ENCODE data around the gene ATG7.

The ATG7 gene

GRCh38 chr3:11588338-11588737 lies 316.1 kb downstream of the ATG7 start:
- no peak for TF ChIP-seq CTCF (IDR thresholded peaks at IDR 0.05)
- Histone ChIP-seq H3K4me3 (ENCODE audit: low read depth, low read length) (no peak overlapping the region), H3K4me1 (peaks cover 25% of the 10 kb centered on the region), H3K4me2 (ENCODE audit: low read length) (no peak overlapping the region), H3K9me3 (ENCODE audit: control insufficient read depth, low read length) (no peaks in the 10 kb centered on the region), H3K27me3 (ENCODE audit: control insufficient read depth, insufficient read depth, low read length) (no peaks in the 10 kb centered on the region), H3K79me2 (peaks cover 62% of the 10 kb centered on the region), H3K9ac (no peak overlapping the region), H2AFZ (no peak overlapping the region), H3K36me3 (ENCODE audit: control insufficient read depth, insufficient read depth, low read length) (no peaks in the 10 kb centered on the region), H3K27ac (no peak overlapping the region)

- no peaks in the 10 kb centered on the region for H3K27me3 ChIP-seq (ENCODE audit: control insufficient read depth, insufficient read depth, low read length)
- H3K9me3 ChIP-seq (ENCODE audit: control insufficient read depth, low read length): no peaks in the 10 kb centered on the region
- H3K27ac ChIP-seq: no peak overlapping the region
- peaks cover 60% of the 10 kb centered on the region for H3K79me2 ChIP-seq
- TF ChIP-seq CTCF (IDR thresholded peaks at IDR 0.05): no peak
- no peaks in the 10 kb centered on the region for H3K36me3 ChIP-seq (ENCODE audit: control insufficient read depth, insufficient read depth, low read length)
- no peak overlapping the region for H3K9ac ChIP-seq
- no peak overlapping the region for H3K4me2 ChIP-seq (ENCODE audit: low read length)
- no peak overlapping the region for H2AFZ ChIP-seq
- peaks cover 29% of the 10 kb centered on the region for H3K4me1 ChIP-seq
- H3K4me3 ChIP-seq (ENCODE audit: low read depth, low read length): no peak overlapping the region
Observed at GRCh38 chr3:11588755-11589154, 316.6 kb downstream of the ATG7 start.

- no peak overlapping the region for H3K27ac ChIP-seq
- TF ChIP-seq CTCF (IDR thresholded peaks at IDR 0.05): no peak
- no peak overlapping the region for H3K9ac ChIP-seq
- H3K4me3 ChIP-seq (ENCODE audit: low read depth, low read length): no peak overlapping the region
- no peaks in the 10 kb centered on the region for H3K27me3 ChIP-seq (ENCODE audit: control insufficient read depth, insufficient read depth, low read length)
- no peak overlapping the region for H2AFZ ChIP-seq
- no peaks in the 10 kb centered on the region for H3K36me3 ChIP-seq (ENCODE audit: control insufficient read depth, insufficient read depth, low read length)
- peaks cover 59% of the 10 kb centered on the region for H3K79me2 ChIP-seq
- H3K4me2 ChIP-seq (ENCODE audit: low read length): no peak overlapping the region
- no peaks in the 10 kb centered on the region for H3K9me3 ChIP-seq (ENCODE audit: control insufficient read depth, low read length)
- peaks cover 29% of the 10 kb centered on the region for H3K4me1 ChIP-seq
Observed at GRCh38 chr3:11589706-11590105, 317.5 kb downstream of the ATG7 start.

- Histone ChIP-seq H3K4me1 (peaks cover 29% of the 10 kb centered on the region), H3K9ac (no peak overlapping the region), H3K4me3 (ENCODE audit: low read depth, low read length) (no peak overlapping the region)
Observed at GRCh38 chr3:11591002-11591355, 318.8 kb downstream of the ATG7 start.

More at GRCh38 chr3:11591002-11591355, 318.8 kb downstream of the ATG7 start:
- Histone ChIP-seq H3K36me3 (ENCODE audit: control insufficient read depth, insufficient read depth, low read length) (no peaks in the 10 kb centered on the region), H2AFZ (peak overlapping the region; percentile 85), H3K9me3 (ENCODE audit: control insufficient read depth, low read length) (no peaks in the 10 kb centered on the region), H3K27ac (peak overlapping the region; percentile 83), H3K4me2 (ENCODE audit: low read length) (peak overlapping the region; percentile 20), H3K27me3 (ENCODE audit: control insufficient read depth, insufficient read depth, low read length) (no peaks in the 10 kb centered on the region), H3K79me2 (peaks cover 57% of the 10 kb centered on the region)
- no peak for TF ChIP-seq CTCF (IDR thresholded peaks at IDR 0.05)

Data from parathyroid adenoma (tissue), 2 donors.